Mesendoderm (in vitro differentiated cells): ENCODE results near the gene AGPAT1.
A peak's percentile ranks its signal among the peaks of the same experiment; 100 is the strongest.

Experiments used
- DNase-seq: peaks from one replicate; pipeline ENCODE4 v3.0.0; 2013
- H2AK5ac ChIP-seq: 2 replicates; pipeline ENCODE4 v1.6.1; 2013; ENCODE audit warnings: low read length, inconsistent platforms
- H2BK120ac ChIP-seq: 2 replicates; pipeline ENCODE4 v1.6.1; 2013; ENCODE audit warnings: low read depth, mild to moderate bottlenecking, low read length, moderate library complexity, mixed read lengths
- H2BK15ac ChIP-seq: replicated peaks from 2 replicates; pipeline ENCODE4 v1.6.1; 2013; ENCODE audit warnings: low read depth, mild to moderate bottlenecking, moderate library complexity
- H2BK5ac ChIP-seq: 2 replicates; pipeline ENCODE4 v1.6.1; 2013; ENCODE audit warnings: low read length, inconsistent platforms
- H3K18ac ChIP-seq: 2 replicates; pipeline ENCODE4 v1.6.1; 2013; ENCODE audit warnings: mild to moderate bottlenecking, low read length, mixed read lengths
- H3K23ac ChIP-seq: one replicate; pipeline ENCODE4 v1.6.1; 2013; ENCODE audit warnings: low read length
- H3K27ac ChIP-seq: 2 replicates; pipeline ENCODE4 v1.5.1; 2013; ENCODE audit warnings: low read depth, mild to moderate bottlenecking, inconsistent platforms, low read length, moderate library complexity
- H3K27me3 ChIP-seq: 2 replicates; pipeline ENCODE4 v1.6.1; 2013; ENCODE audit warnings: low read length, control low read depth, mild to moderate bottlenecking, inconsistent platforms; ENCODE audit not compliant: insufficient read depth, poor library complexity
- H3K36me3 ChIP-seq: 2 replicates; pipeline ENCODE4 v1.6.1; 2013; ENCODE audit warnings: low read length, inconsistent platforms; ENCODE audit not compliant: control insufficient read depth, insufficient read depth
- H3K4ac ChIP-seq: one replicate; pipeline ENCODE4 v1.6.1; 2013; ENCODE audit warnings: low read depth, mild to moderate bottlenecking, low read length, moderate library complexity
- H3K4me1 ChIP-seq: 2 replicates; pipeline ENCODE4 v1.6.1; 2013; ENCODE audit warnings: low read depth, low read length, inconsistent platforms; ENCODE audit not compliant: control insufficient read depth
- H3K4me2 ChIP-seq: 2 replicates; pipeline ENCODE4 v1.6.1; 2013; ENCODE audit warnings: low read length
- H3K4me3 ChIP-seq: 2 replicates; pipeline ENCODE4 v1.5.1; 2013; ENCODE audit warnings: mild to moderate bottlenecking, low read length
- H3K56ac ChIP-seq: one replicate; pipeline ENCODE4 v1.6.1; 2013; ENCODE audit warnings: low read length
- H3K79me1 ChIP-seq: 2 replicates; pipeline ENCODE4 v1.6.1; 2013; ENCODE audit warnings: low read length, inconsistent platforms
- H3K79me2 ChIP-seq: 2 replicates; pipeline ENCODE4 v1.6.1; 2013; ENCODE audit warnings: mild to moderate bottlenecking, low read length; ENCODE audit not compliant: control insufficient read depth, insufficient read depth
- H3K9ac ChIP-seq: 2 replicates; pipeline ENCODE4 v1.6.1; 2013; ENCODE audit warnings: low read length, inconsistent platforms
- H4K5ac ChIP-seq: one replicate; pipeline ENCODE4 v1.6.1; 2013; ENCODE audit warnings: low read length
- H4K8ac ChIP-seq: one replicate; pipeline ENCODE4 v1.6.1; 2013; ENCODE audit warnings: low read depth, mild to moderate bottlenecking, control low read depth, low read length, moderate library complexity
- WGBS: extraction: QIAGEN DNeasy Blood & Tissue Kit; methylation state at CpG from one replicate; pipeline ENCODE4 v1.1.7; 2013; ENCODE audit warnings: low lambda C conversion rate, missing lambda C conversion rate; ENCODE audit not compliant: insufficient coverage; ENCODE audit errors: extremely low coverage; 5-methylcytosine and 5-hydroxymethylcytosine counted together

Gene AGPAT1

DNA sequence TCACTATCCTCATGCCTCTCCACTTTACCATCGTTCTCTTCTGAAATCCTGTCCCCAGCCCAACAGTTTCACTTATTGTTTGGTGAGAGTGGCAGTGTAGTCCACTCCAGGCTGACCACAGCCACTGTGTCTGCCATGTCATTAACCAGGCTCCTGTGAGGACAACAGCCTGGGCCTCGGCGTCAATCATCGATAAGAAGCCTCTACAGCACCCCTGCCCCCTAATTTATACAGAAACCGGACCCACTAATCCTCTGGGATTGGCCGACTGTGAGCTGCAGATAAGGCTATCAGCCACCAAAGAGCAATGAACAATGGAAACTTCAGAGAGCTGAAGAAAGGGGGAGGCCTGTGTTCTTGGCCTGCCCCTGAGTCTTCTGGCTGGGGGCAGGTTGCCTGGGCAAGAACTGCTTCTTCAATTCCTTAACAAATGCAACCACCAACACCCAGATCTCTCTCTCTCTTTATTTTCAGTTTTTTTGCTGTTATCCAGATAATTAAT is 8.1 kb downstream of the AGPAT1 start:
- H3K4me2 ChIP-seq, result no peak overlapping the region
- no peak overlapping the region for H3K4ac ChIP-seq
- peaks cover 6% of the 10 kb centered on the region for H3K79me1 ChIP-seq
- peaks cover 1% of the 10 kb centered on the region for H3K4me1 ChIP-seq
- H2BK5ac ChIP-seq, result peak overlapping the region; percentile 30
- H4K8ac ChIP-seq, result no peak overlapping the region
- WGBS, result no CpG with 5 or more reads among the region's 6 CpGs
- H2AK5ac ChIP-seq, result no peak overlapping the region
- H4K5ac ChIP-seq, result no peak overlapping the region
- H3K23ac ChIP-seq, result no peak overlapping the region
- no peaks in the 10 kb centered on the region for H3K27me3 ChIP-seq
- H3K4me3 ChIP-seq, result no peak overlapping the region
- peak; percentile 73 for DNase-seq
- H2BK120ac ChIP-seq, result no peak overlapping the region
- H3K9ac ChIP-seq, result no peak overlapping the region
- peaks cover 2% of the 10 kb centered on the region for H3K36me3 ChIP-seq
- peak overlapping the region; percentile 73 for H3K27ac ChIP-seq
- H3K79me2 ChIP-seq, result peaks cover 3% of the 10 kb centered on the region
- no peak overlapping the region for H3K18ac ChIP-seq
- H2BK15ac ChIP-seq, result no peak overlapping the region
- H3K56ac ChIP-seq, result peak overlapping the region; percentile 56

GRCh38 chr6:32167154-32167760 is 8.6 kb downstream of the AGPAT1 start:
- no peak overlapping the region for H3K9ac ChIP-seq

GRCh38 chr6:32166411-32167061 is 9.3 kb downstream of the AGPAT1 start:
- H3K23ac ChIP-seq, result no peak overlapping the region
- no peak overlapping the region for H2AK5ac ChIP-seq
- no peak overlapping the region for H2BK15ac ChIP-seq
- H3K9ac ChIP-seq, result no peak overlapping the region
- no peaks in the 10 kb centered on the region for H3K79me2 ChIP-seq
- H3K4me3 ChIP-seq, result no peak overlapping the region
- no peaks in the 10 kb centered on the region for H3K27me3 ChIP-seq
- no peak overlapping the region for H2BK5ac ChIP-seq
- H3K4me1 ChIP-seq, result no peaks in the 10 kb centered on the region
- DNase-seq, result peak; percentile 82
- H3K4ac ChIP-seq, result no peak overlapping the region
- peaks cover 2% of the 10 kb centered on the region for H3K36me3 ChIP-seq
- no peak overlapping the region for H3K4me2 ChIP-seq
- no CpG with 5 or more reads among the region's 30 CpGs for WGBS
- H3K79me1 ChIP-seq, result peaks cover 3% of the 10 kb centered on the region
- H3K27ac ChIP-seq, result no peak overlapping the region
- no peak overlapping the region for H2BK120ac ChIP-seq
- no peak overlapping the region for H4K5ac ChIP-seq
- no peak overlapping the region for H3K18ac ChIP-seq
- H4K8ac ChIP-seq, result no peak overlapping the region
- peak overlapping the region; percentile 42 for H3K56ac ChIP-seq

More at GRCh38 chr6:32167154-32167760, 8.6 kb downstream of the AGPAT1 start:
- Histone ChIP-seq H3K56ac (peak overlapping the region; percentile 56), H3K4me3 (no peak overlapping the region), H3K27me3 (no peaks in the 10 kb centered on the region), H3K79me1 (peaks cover 3% of the 10 kb centered on the region), H3K27ac (peak overlapping the region; percentile 73), H3K79me2 (no peaks in the 10 kb centered on the region), H3K23ac (peak overlapping the region; percentile 89), H3K36me3 (peaks cover 2% of the 10 kb centered on the region), H2AK5ac (no peak overlapping the region), H2BK5ac (peak overlapping the region; percentile 30), H4K5ac (no peak overlapping the region), H3K4ac (no peak overlapping the region), H3K4me2 (no peak overlapping the region), H3K18ac (no peak overlapping the region), H2BK15ac (no peak overlapping the region), H4K8ac (no peak overlapping the region), H2BK120ac (no peak overlapping the region), H3K4me1 (no peaks in the 10 kb centered on the region)
- no CpG with 5 or more reads among the region's 32 CpGs for WGBS
- no peak for DNase-seq

DNA sequence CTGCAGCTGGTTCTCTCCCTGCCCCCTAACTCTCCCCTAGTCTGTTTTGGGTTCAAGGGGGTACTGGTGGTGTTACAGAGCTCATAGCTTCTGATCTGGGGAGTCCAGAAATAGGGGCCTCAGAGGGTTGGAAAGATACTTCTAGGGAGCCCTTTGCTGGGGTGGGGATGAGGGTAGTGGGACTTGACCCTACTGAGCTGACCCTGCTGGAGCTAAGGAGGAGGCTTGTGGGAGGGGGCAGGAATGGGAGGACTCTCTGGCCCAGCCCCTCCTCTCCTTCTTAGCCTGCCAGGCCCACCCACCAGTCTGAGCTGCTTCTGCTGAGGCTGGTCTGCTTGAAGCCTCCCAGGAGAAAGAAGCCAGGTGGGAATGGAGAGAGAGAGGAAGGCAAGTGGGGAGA is 11.6 kb downstream of the AGPAT1 start, which contains the start of gene EGFL8:
TSS of gene EGFL8 (plus strand) at position 301 of the 400 bp plus-strand sequence. CDS start 1,571 bp downstream, outside the sequence.
- no peak within 1 kb of the TSS for H2AK5ac ChIP-seq
- no peak within 1 kb of the TSS for H3K18ac ChIP-seq
- no peak within 1 kb of the TSS for H3K4me2 ChIP-seq
- DNase-seq, result no peak
- no peak within 1 kb of the TSS for H3K23ac ChIP-seq
- H2BK120ac ChIP-seq, result no peak within 1 kb of the TSS
- H3K79me2 ChIP-seq, result no peaks in the 10 kb centered on the region
- H3K79me1 ChIP-seq, result no peaks in the 10 kb centered on the region
- no peak within 1 kb of the TSS for H3K56ac ChIP-seq
- no peak within 1 kb of the TSS for H2BK5ac ChIP-seq
- no peaks in the 10 kb centered on the region for H3K27me3 ChIP-seq
- peak within 1 kb of the TSS; percentile 46 for H3K27ac ChIP-seq
- H4K5ac ChIP-seq, result no peak within 1 kb of the TSS
- H3K4me1 ChIP-seq, result no peaks in the 10 kb centered on the region
- no peak within 1 kb of the TSS for H4K8ac ChIP-seq
- no peak within 1 kb of the TSS for H2BK15ac ChIP-seq
- no peak within 1 kb of the TSS for H3K9ac ChIP-seq
- H3K4ac ChIP-seq, result no peak within 1 kb of the TSS
- no peaks in the 10 kb centered on the region for H3K36me3 ChIP-seq
- no peak within 1 kb of the TSS for H3K4me3 ChIP-seq

- no peak overlapping the region for H3K4me3 ChIP-seq
- H4K5ac ChIP-seq, result no peak overlapping the region
- no peaks in the 10 kb centered on the region for H3K79me1 ChIP-seq
- H4K8ac ChIP-seq, result no peak overlapping the region
- no peaks in the 10 kb centered on the region for H3K79me2 ChIP-seq
- no peaks in the 10 kb centered on the region for H3K27me3 ChIP-seq
- H3K4me2 ChIP-seq, result no peak overlapping the region
- H2BK5ac ChIP-seq, result no peak overlapping the region
- H3K9ac ChIP-seq, result no peak overlapping the region
- H3K4me1 ChIP-seq, result no peaks in the 10 kb centered on the region
- H3K23ac ChIP-seq, result no peak overlapping the region
- no CpG with 5 or more reads among the region's 7 CpGs for WGBS
- no peak overlapping the region for H3K18ac ChIP-seq
- no peaks in the 10 kb centered on the region for H3K36me3 ChIP-seq
- no peak overlapping the region for H2AK5ac ChIP-seq
- H3K56ac ChIP-seq, result no peak overlapping the region
- no peak overlapping the region for H2BK15ac ChIP-seq
- no peak for DNase-seq
- no peak overlapping the region for H2BK120ac ChIP-seq
- H3K4ac ChIP-seq, result no peak overlapping the region
- H3K27ac ChIP-seq, result peak overlapping the region; percentile 46
These were observed 12.2 kb downstream of the AGPAT1 start for GRCh38 chr6:32163559-32164258.
